Endothelial cell of umbilical vein (primary cell): ENCODE results near the gene MNS1. TPM values are rescaled to one million over a fixed set of nuclear protein-coding genes. Genes with fewer than 3 reads are reported as not detected.

Experiments used
- BruUV-seq: library from RNA; stranded (reverse); fragments of 400-500 nt; replicated peaks from 2 replicates; lab custom pipeline; 2021; lab: Mats Ljungman, UMichigan
- CTCF ChIA-PET: fragments of 300-600, 350-600 bp; sonication (Branson Sonifier 250); formaldehyde crosslinking; loops from one replicate; lab custom pipeline; 2021; ENCODE audit warnings: antibody characterized with exemption, inconsistent platforms; lab: Charles Lee
- POLR2A ChIA-PET: fragments of 300-600, 350-600 bp; sonication (Branson Sonifier 250); formaldehyde crosslinking; loops from one replicate; lab custom pipeline; 2021; ENCODE audit warnings: antibody characterized with exemption, inconsistent platforms; lab: Charles Lee
- DNase-seq: peaks from one replicate; pipeline ENCODE4 v3.0.0-alpha.2; 2011; ENCODE audit warnings: low read depth, low spot score
- FAIRE-seq: peaks from 2 replicates; lab custom pipeline; 2011; peaks lifted over from hg19 to GRCh38; lab: Jason Lieb, UNC
- H2AFZ ChIP-seq: 2 replicates; pipeline ENCODE4 v1.6.0; 2012; ENCODE audit warnings: low read depth, low read length, control low read depth, inconsistent platforms
- H3K27ac ChIP-seq: 2 replicates; pipeline ENCODE4 v1.5.1; 2011; ENCODE audit warnings: low read depth, mild to moderate bottlenecking, control low read depth, low read length, moderate library complexity; ENCODE audit not compliant: insufficient read depth
- H3K27me3 ChIP-seq, 2 experiments: 2 replicates each; pipeline versions ENCODE4 v1.6.0 to v1.6.1; 2011; ENCODE audit warnings: low read length in 2 of 2, mixed read lengths in 1 of 2; ENCODE audit not compliant: control insufficient read depth in 2 of 2, insufficient read depth in 2 of 2
- H3K36me3 ChIP-seq, 2 experiments: 2 replicates in 1 of 2; 3 replicates in 1 of 2; pipeline ENCODE4 v1.5.1; 2011; ENCODE audit warnings: low read length in 2 of 2, mild to moderate bottlenecking in 1 of 2, moderate library complexity in 1 of 2; ENCODE audit not compliant: control insufficient read depth in 2 of 2, insufficient read depth in 2 of 2; ENCODE audit errors: extremely low read depth in 1 of 2
- H3K4me1 ChIP-seq: 3 replicates; pipeline ENCODE4 v1.5.1; 2011; ENCODE audit warnings: mild to moderate bottlenecking, low read length; ENCODE audit not compliant: control insufficient read depth, insufficient read depth; ENCODE audit errors: extremely low read depth
- H3K4me2 ChIP-seq: 2 replicates; pipeline ENCODE4 v1.6.1; 2011; ENCODE audit warnings: low read length, control low read depth, mixed read lengths; ENCODE audit not compliant: insufficient read depth
- H3K4me3 ChIP-seq, 3 experiments: fragments of 200-600 bp in 1 of 3; sonication (generic), shearing (Covaris generic) in 1 of 3; replicated peaks in 1 of 3; 2 replicates each; pipeline ENCODE4 v1.5.1; 2011 to 2016; ENCODE audit warnings: control low read depth in 3 of 3, low read length in 3 of 3, mild to moderate bottlenecking in 2 of 3, inconsistent platforms in 1 of 3, low read depth in 1 of 3, moderate library complexity in 1 of 3; ENCODE audit not compliant: insufficient read depth in 1 of 3
- H3K79me2 ChIP-seq: 2 replicates; pipeline ENCODE4 v1.6.0; 2012; ENCODE audit warnings: low read length, inconsistent platforms; ENCODE audit not compliant: control insufficient read depth, insufficient read depth
- H3K9ac ChIP-seq: replicated peaks from 2 replicates; pipeline ENCODE3; 2011; ENCODE audit warnings: low read length, control low read depth; ENCODE audit not compliant: insufficient read depth; ENCODE audit errors: extremely low read depth
- H3K9me1 ChIP-seq: replicated peaks from 3 replicates; pipeline ENCODE4 v1.6.0; 2011; ENCODE audit warnings: mild to moderate bottlenecking, low read length; ENCODE audit not compliant: control insufficient read depth, insufficient read depth; ENCODE audit errors: extremely low read depth
- H3K9me3 ChIP-seq: replicated peaks from 2 replicates; pipeline ENCODE4 v1.5.1; 2012; ENCODE audit warnings: low read length, inconsistent platforms; ENCODE audit not compliant: control insufficient read depth, insufficient read depth
- H4K20me1 ChIP-seq: replicated peaks from 2 replicates; pipeline ENCODE3; 2011; ENCODE audit warnings: mild to moderate bottlenecking, low read length; ENCODE audit not compliant: control insufficient read depth, insufficient read depth; ENCODE audit errors: extremely low read depth
- EZH2 ChIP-seq: IDR thresholded peaks from 2 replicates; pipeline ENCODE4 v1.6.1; 2012; ENCODE audit warnings: borderline replicate concordance, low read depth, mild to moderate bottlenecking, moderate library complexity, low read length, inconsistent platforms; ENCODE audit not compliant: severe bottlenecking
- FOS ChIP-seq: IDR thresholded peaks from 2 replicates; pipeline ENCODE4 v1.6.1; 2011; ENCODE audit warnings: mild to moderate bottlenecking, low read length, moderate library complexity, borderline replicate concordance; ENCODE audit not compliant: insufficient read depth
- GATA2 ChIP-seq: IDR thresholded peaks from 2 replicates; pipeline ENCODE4 v1.7.0; 2011; ENCODE audit warnings: low read depth, mild to moderate bottlenecking, moderate library complexity, mixed read lengths, low read length; ENCODE audit not compliant: insufficient read length, insufficient read depth
- JUN ChIP-seq: IDR thresholded peaks from 2 replicates; pipeline ENCODE4 v1.6.1; 2011; ENCODE audit warnings: borderline replicate concordance, low read depth; ENCODE audit not compliant: insufficient read length, insufficient read depth
- MYC ChIP-seq: IDR thresholded peaks from one replicate; pipeline ENCODE4 v1.6.1; 2011; ENCODE audit warnings: mild to moderate bottlenecking, low read depth, low read length
- POLR2A ChIP-seq: IDR thresholded peaks from 2 replicates; pipeline ENCODE4 v1.6.1; 2012; ENCODE audit warnings: low read depth, mild to moderate bottlenecking, control low read depth, low read length
- POLR2AphosphoS5 ChIP-seq: IDR thresholded peaks from 2 replicates; pipeline ENCODE4 v1.6.1; 2012; ENCODE audit warnings: low read depth, mild to moderate bottlenecking, control low read depth, low read length, moderate library complexity; ENCODE audit not compliant: insufficient read depth
- dilution Hi-C: fragments of 300-500 bp; cut with MboI; formaldehyde crosslinking; loops from one replicate; pipeline ENCODE4 v1.15.0; 2019; ENCODE audit warnings: low sequenced_read_pairs; ENCODE audit not compliant: extremely low pct_ligation_motif_present
- intact Hi-C: fragments of 100-400 bp; cut with micrococcal nuclease; formaldehyde crosslinking; loops from one replicate; pipeline ENCODE4 v1.10.0; 2022
- polyA plus RNA-seq, 4 experiments: library from polyadenylated mRNA; depleted of rRNA in 3 of 4; stranded (reverse) in 3 of 4; unstranded in 1 of 4; fragments of >200 nt; gene quantifications; 2 replicates each; pipeline versions ENCODE4 v1.2.1 to v1.2.3, GENCODE V29; 2011 to 2012; ENCODE audit warnings: missing spikeins in 1 of 4
- total RNA-seq: library from RNA; stranded (reverse); gene quantifications from 2 replicates; pipeline ENCODE4 v1.2.3, GENCODE V29; 2021
- TF ChIP-seq, protein P1 (sequence below): IDR thresholded peaks from 2 replicates; pipeline ENCODE4 v1.6.1; 2011; ENCODE audit not compliant: insufficient read depth, insufficient read length
- TF ChIP-seq, protein P2 (sequence below), 2 donors: IDR thresholded peaks; 1 replicate in 1 of 2; 2 replicates in 1 of 2; pipeline ENCODE4 v1.5.1; 2011; ENCODE audit warnings: low read length in 2 of 2, mild to moderate bottlenecking in 2 of 2, moderate library complexity in 2 of 2, control low read depth in 1 of 2, inconsistent platforms in 1 of 2, low read depth in 1 of 2; ENCODE audit not compliant: insufficient read depth in 1 of 2; ENCODE audit errors: extremely low read depth in 1 of 2

MNS1 gene
- total and polyA plus RNA-seq, 2 donors (not counting 3 experiments of a cell fraction or from before 2014, with no cell fraction given): 0.25 to 2.6 TPM

DNA sequence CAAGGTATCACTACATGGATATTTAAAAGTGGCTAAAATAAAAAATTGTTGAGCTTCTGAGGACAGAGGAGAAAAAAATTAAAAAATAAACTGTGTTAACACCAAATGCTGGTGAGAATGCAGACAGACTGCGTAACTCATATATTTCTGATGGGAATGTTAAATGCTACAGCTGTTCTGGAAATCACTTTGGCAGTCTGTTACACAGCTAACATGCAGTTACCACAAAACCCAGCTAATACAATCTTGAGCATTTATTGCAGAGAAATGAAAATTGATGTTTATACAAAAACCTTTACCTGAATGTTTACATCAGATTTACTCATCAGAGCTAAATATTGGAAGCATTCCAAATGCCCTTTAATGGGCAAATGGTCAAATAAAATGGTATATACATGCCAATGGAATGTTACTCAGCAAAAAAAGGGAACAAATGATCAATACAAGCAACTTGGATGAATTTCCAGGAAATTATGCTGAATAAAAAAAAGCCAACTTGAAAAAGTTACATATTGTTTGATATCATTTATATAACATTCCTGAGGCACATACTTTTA is 24.6 kb downstream of the MNS1 start:
- Histone ChIP-seq H3K27ac (no peak overlapping the region), H3K9ac (no peak overlapping the region), H3K79me2 (no peaks in the 10 kb centered on the region), H3K36me3 (no peaks in the 10 kb centered on the region), H3K9me1 (no peaks in the 10 kb centered on the region), H3K4me3 (no peak overlapping the region), H4K20me1 (no peaks in the 10 kb centered on the region), H2AFZ (no peak overlapping the region), H3K4me2 (no peak overlapping the region), H3K4me1 (no peaks in the 10 kb centered on the region), H3K9me3 (no peaks in the 10 kb centered on the region), H3K27me3 (no peaks in the 10 kb centered on the region)
- dilution Hi-C loops (no loop called here), intact Hi-C loops (no loop called here)
- BruUV-seq: no TSS peak
- CTCF ChIA-PET: interaction anchor here (1.2 to 1.4 kb wide), 2 partner anchors 15 to 87 kb away, joined by 3 to 4 read pairs; no protein-coding TSS in a partner anchor
- TF ChIP-seq GATA2: no peak
- no peak for TF ChIP-seq JUN
- TF ChIP-seq, protein P1, sequence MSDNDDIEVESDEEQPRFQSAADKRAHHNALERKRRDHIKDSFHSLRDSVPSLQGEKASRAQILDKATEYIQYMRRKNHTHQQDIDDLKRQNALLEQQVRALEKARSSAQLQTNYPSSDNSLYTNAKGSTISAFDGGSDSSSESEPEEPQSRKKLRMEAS: no peak
- no peak for TF ChIP-seq POLR2AphosphoS5
- TF ChIP-seq FOS: no peak
- no peak for TF ChIP-seq EZH2
- TF ChIP-seq, protein P2, sequence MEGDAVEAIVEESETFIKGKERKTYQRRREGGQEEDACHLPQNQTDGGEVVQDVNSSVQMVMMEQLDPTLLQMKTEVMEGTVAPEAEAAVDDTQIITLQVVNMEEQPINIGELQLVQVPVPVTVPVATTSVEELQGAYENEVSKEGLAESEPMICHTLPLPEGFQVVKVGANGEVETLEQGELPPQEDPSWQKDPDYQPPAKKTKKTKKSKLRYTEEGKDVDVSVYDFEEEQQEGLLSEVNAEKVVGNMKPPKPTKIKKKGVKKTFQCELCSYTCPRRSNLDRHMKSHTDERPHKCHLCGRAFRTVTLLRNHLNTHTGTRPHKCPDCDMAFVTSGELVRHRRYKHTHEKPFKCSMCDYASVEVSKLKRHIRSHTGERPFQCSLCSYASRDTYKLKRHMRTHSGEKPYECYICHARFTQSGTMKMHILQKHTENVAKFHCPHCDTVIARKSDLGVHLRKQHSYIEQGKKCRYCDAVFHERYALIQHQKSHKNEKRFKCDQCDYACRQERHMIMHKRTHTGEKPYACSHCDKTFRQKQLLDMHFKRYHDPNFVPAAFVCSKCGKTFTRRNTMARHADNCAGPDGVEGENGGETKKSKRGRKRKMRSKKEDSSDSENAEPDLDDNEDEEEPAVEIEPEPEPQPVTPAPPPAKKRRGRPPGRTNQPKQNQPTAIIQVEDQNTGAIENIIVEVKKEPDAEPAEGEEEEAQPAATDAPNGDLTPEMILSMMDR (IDR thresholded peaks at IDR 0.05; ENCODE audit: extremely low read depth in 1 of 2, insufficient read depth in 1 of 2, low read depth in 1 of 2, low read length in 2 of 2): no peak
- no peak for TF ChIP-seq POLR2A
- TF ChIP-seq MYC: no peak
- no peak for DNase-seq
- FAIRE-seq: no peak
- POLR2A ChIA-PET: no interaction called here
